Ishikawa (cell line): ENCODE measurements around the gene KLHL25.

Experiments
- CEBPB ChIP-seq: IDR thresholded peaks from 2 replicates; pipeline ENCODE4 v1.6.1; 2012
- CREB1 ChIP-seq: IDR thresholded peaks from 2 replicates; pipeline ENCODE4 v1.6.1; 2012; ENCODE audit warnings: low read depth
- EGR1 ChIP-seq: IDR thresholded peaks from 2 replicates; pipeline ENCODE4 v1.6.1; 2012
- EP300 ChIP-seq: IDR thresholded peaks from 2 replicates; pipeline ENCODE4 v1.6.1; 2012; ENCODE audit warnings: borderline replicate concordance
- FOXM1 ChIP-seq: IDR thresholded peaks from 2 replicates; pipeline ENCODE4 v1.6.1; 2012; ENCODE audit warnings: low read depth, borderline replicate concordance
- NFIC ChIP-seq: IDR thresholded peaks from 2 replicates; pipeline ENCODE4 v1.6.1; 2012
- RAD21 ChIP-seq: IDR thresholded peaks from 2 replicates; pipeline ENCODE4 v1.6.1; 2012; ENCODE audit warnings: low read depth
- TAF1 ChIP-seq: IDR thresholded peaks from 2 replicates; pipeline ENCODE4 v1.6.1; 2012; ENCODE audit warnings: low read depth, mild to moderate bottlenecking
- TCF12 ChIP-seq: IDR thresholded peaks from 2 replicates; pipeline ENCODE4 v1.6.1; 2012; ENCODE audit warnings: low read depth
- TEAD4 ChIP-seq: IDR thresholded peaks from 2 replicates; pipeline ENCODE4 v1.6.1; 2012
- YY1 ChIP-seq: IDR thresholded peaks from 2 replicates; pipeline ENCODE4 v1.6.1; 2012; ENCODE audit warnings: low read depth
- ZBTB7A ChIP-seq: IDR thresholded peaks from 2 replicates; pipeline ENCODE4 v1.6.1; 2012; ENCODE audit warnings: low read depth
- TF ChIP-seq, protein P1 (sequence below): IDR thresholded peaks from 2 replicates; pipeline ENCODE4 v1.6.1; 2012
- TF ChIP-seq, protein P2 (sequence below): IDR thresholded peaks from 2 replicates; pipeline ENCODE4 v1.6.1; 2012; ENCODE audit warnings: low read depth, mild to moderate bottlenecking
- TF ChIP-seq, protein P3 (sequence below): IDR thresholded peaks from 2 replicates; pipeline ENCODE4 v1.6.1; 2012

KLHL25 gene

DNA sequence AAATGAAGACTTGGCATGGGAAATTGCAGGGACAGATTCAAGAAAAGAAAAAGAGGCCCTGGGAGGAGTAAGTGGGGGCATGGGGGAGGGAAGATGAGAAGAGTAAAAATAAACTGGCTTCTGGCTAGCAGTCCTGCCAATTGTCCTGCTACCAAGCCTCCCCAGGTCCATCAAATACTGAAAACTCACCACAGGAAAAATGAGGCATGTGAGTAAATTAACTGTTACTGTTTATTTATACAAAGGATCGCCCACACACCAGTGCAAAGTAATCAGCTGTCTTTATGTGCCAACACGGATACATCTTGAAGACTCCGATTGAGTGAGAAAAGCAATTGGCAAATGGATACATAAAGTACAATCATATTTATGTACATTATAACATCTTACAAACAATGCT, 10.7 kb upstream of the KLHL25 start:
- TF ChIP-seq TAF1 (no peak), EP300 (no peak), EGR1 (no peak), FOXM1 (no peak), CEBPB (no peak), RAD21 (no peak), YY1 (no peak), TEAD4 (no peak), ZBTB7A (no peak), CREB1 (no peak)
- TF ChIP-seq, protein P1, sequence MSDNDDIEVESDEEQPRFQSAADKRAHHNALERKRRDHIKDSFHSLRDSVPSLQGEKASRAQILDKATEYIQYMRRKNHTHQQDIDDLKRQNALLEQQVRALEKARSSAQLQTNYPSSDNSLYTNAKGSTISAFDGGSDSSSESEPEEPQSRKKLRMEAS = no peak
- TF ChIP-seq, protein P2, sequence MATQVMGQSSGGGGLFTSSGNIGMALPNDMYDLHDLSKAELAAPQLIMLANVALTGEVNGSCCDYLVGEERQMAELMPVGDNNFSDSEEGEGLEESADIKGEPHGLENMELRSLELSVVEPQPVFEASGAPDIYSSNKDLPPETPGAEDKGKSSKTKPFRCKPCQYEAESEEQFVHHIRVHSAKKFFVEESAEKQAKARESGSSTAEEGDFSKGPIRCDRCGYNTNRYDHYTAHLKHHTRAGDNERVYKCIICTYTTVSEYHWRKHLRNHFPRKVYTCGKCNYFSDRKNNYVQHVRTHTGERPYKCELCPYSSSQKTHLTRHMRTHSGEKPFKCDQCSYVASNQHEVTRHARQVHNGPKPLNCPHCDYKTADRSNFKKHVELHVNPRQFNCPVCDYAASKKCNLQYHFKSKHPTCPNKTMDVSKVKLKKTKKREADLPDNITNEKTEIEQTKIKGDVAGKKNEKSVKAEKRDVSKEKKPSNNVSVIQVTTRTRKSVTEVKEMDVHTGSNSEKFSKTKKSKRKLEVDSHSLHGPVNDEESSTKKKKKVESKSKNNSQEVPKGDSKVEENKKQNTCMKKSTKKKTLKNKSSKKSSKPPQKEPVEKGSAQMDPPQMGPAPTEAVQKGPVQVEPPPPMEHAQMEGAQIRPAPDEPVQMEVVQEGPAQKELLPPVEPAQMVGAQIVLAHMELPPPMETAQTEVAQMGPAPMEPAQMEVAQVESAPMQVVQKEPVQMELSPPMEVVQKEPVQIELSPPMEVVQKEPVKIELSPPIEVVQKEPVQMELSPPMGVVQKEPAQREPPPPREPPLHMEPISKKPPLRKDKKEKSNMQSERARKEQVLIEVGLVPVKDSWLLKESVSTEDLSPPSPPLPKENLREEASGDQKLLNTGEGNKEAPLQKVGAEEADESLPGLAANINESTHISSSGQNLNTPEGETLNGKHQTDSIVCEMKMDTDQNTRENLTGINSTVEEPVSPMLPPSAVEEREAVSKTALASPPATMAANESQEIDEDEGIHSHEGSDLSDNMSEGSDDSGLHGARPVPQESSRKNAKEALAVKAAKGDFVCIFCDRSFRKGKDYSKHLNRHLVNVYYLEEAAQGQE = no peak
- TF ChIP-seq, protein P3, sequence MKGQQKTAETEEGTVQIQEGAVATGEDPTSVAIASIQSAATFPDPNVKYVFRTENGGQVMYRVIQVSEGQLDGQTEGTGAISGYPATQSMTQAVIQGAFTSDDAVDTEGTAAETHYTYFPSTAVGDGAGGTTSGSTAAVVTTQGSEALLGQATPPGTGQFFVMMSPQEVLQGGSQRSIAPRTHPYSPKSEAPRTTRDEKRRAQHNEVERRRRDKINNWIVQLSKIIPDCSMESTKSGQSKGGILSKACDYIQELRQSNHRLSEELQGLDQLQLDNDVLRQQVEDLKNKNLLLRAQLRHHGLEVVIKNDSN = no peak

DNA sequence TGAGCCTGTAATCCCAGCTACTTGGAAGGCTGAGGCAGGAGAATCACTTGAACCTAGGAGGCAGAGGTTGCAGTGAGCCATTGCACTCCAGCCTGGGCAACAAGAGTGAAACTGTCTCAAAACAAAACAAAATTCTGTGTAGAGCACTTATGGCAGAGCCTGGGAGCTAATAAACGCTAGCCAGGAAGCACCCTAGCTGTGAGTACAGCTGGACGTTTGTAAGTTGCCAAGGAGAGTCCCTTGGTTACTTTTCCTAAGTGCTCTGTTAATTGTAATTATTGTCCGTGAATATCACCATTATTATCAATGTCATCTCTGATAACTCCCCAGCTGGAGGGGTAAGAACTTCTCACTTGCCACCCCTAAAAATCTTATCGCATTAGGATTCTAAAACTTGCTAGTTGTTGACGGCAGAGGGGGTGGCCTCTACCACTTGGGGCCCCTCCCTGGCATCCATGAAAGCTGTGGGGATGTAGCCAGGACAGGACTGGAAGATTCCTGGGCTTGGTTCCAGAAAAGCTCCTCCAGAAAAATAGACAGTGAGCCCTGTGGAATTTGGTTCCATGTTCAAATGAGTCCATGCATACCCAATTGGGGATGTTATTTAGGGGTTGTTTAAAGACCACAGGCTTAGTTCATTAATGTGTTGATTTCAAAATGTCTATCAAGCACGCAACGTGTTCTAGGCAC, 9.9 kb upstream of the KLHL25 start:
- TF ChIP-seq EGR1 = no peak
- TF ChIP-seq ZBTB7A = no peak
- TF ChIP-seq, protein P3 = no peak
- no peak for TF ChIP-seq TEAD4
- TF ChIP-seq FOXM1 = no peak
- TF ChIP-seq EP300 = no peak
- TF ChIP-seq, protein P2 = no peak
- no peak for TF ChIP-seq TCF12
- TF ChIP-seq, protein P1 = no peak
- no peak for TF ChIP-seq RAD21
- TF ChIP-seq CEBPB = no peak
- no peak for TF ChIP-seq CREB1
- TF ChIP-seq TAF1 = no peak
- TF ChIP-seq YY1 = no peak

DNA sequence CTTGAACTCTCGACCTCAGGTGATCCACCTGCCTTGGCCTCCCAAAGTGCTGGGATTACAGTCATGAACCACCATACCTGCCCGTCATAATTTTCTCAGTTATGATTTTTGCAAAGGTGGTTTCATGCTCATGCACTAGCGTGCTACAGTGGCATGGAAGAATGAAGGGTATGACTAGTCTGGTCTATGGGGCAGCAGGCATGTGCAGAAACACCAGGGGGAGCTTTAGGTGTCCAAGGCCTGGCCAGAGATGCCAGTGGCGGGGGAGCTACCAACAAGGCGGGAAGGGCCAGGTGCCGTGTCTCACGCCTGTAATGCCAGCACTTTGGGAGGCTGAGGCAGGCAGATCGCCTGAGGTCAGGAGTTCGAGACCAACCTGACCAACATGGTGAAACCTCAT, 7.9 kb upstream of the KLHL25 start:
- TF ChIP-seq RAD21 = peak; percentile 12; the same call in 1 of the 2 replicates

DNA sequence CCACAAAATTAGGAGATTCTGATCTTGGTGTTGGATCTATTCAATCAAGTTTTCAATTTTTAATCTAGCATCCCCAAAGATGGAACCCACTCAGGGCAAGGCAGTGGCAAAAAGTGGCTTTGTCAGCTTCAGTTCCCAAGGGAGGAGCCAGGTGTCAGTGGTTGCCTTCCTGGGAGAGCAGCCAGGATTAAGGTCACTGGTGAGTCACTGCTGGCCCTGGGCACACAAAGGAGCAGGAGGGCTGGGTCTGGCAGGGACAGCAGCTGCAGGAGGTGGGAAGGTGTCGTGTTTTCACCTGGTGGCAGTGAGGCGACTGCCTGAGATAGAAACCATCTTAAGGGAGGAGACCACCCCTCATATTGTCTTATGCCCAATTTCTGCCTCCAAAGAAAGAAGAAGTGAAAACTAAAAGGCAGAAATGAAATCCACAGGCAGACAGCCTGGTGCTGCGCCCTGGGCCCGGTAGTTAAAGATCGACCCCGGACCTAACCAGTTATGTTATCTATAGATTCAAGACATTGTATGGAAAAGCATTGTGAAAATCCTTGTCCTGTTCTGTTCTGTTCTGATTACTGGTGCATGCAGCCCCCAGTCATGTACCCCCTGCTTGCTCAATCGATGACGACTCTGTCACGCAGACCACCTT, 5.9 kb upstream of the KLHL25 start:
- TF ChIP-seq, protein P1 = peak; percentile 40; the same call in 1 of the 2 replicates
- TF ChIP-seq, protein P2 = no peak
- no peak for TF ChIP-seq TAF1
- TF ChIP-seq FOXM1 = no peak
- no peak for TF ChIP-seq EGR1
- peak; percentile 58 for TF ChIP-seq TCF12
- peak; percentile 58 for TF ChIP-seq RAD21
- no peak for TF ChIP-seq YY1
- peak; percentile 70 for TF ChIP-seq NFIC
- TF ChIP-seq TEAD4 = no peak
